Neuronal stem cell (in vitro differentiated cells): ENCODE measurements around the gene EPB41L5.
"Not testable (repeated sequence)": the region's sequence is repeated elsewhere in the genome, so short reads cannot be mapped to it uniquely, and the experiment has no call there.

Source experiments
- DNase-seq: peaks from one replicate; pipeline ENCODE4 v3.0.0-alpha.2; 2013; ENCODE audit warnings: low spot score
- H2AFZ ChIP-seq: one replicate; pipeline ENCODE4 v1.6.1; 2013; ENCODE audit warnings: mild to moderate bottlenecking, low read length, inconsistent platforms
- H2AK5ac ChIP-seq: 2 replicates; pipeline ENCODE4 v1.6.1; 2013; ENCODE audit warnings: low read depth, mild to moderate bottlenecking, inconsistent platforms, low read length, moderate library complexity, mixed read lengths
- H2BK120ac ChIP-seq: 2 replicates; pipeline ENCODE4 v1.6.1; 2013; ENCODE audit warnings: low read depth, mild to moderate bottlenecking, inconsistent platforms, low read length, moderate library complexity, mixed read lengths
- H2BK12ac ChIP-seq: one replicate; pipeline ENCODE4 v1.6.1; 2013; ENCODE audit warnings: low read length, inconsistent platforms
- H2BK15ac ChIP-seq: 2 replicates; pipeline ENCODE4 v1.6.1; 2013; ENCODE audit warnings: mild to moderate bottlenecking, low read length, inconsistent platforms, mixed read lengths
- H2BK5ac ChIP-seq: one replicate; pipeline ENCODE4 v1.6.1; 2013; ENCODE audit warnings: inconsistent platforms, mild to moderate bottlenecking, low read length, moderate library complexity
- H3K14ac ChIP-seq: one replicate; pipeline ENCODE4 v1.6.1; 2013; ENCODE audit warnings: low read length, inconsistent platforms
- H3K18ac ChIP-seq: 2 replicates; pipeline ENCODE4 v1.6.1; 2013; ENCODE audit warnings: low read length, inconsistent platforms
- H3K23ac ChIP-seq: 2 replicates; pipeline ENCODE4 v1.6.1; 2013; ENCODE audit warnings: low read depth, mild to moderate bottlenecking, mixed read lengths, low read length, inconsistent platforms; ENCODE audit not compliant: poor library complexity
- H3K27ac ChIP-seq: replicated peaks from 3 replicates; pipeline ENCODE4 v1.5.1; 2013; ENCODE audit warnings: low read length, inconsistent platforms
- H3K27me3 ChIP-seq, 3 experiments: 2 replicates each; pipeline ENCODE4 v1.6.1; 2013; ENCODE audit warnings: low read length in 3 of 3, mild to moderate bottlenecking in 2 of 3, inconsistent platforms in 1 of 3, low read depth in 1 of 3, mixed read lengths in 1 of 3, moderate library complexity in 1 of 3; ENCODE audit not compliant: control insufficient read depth in 3 of 3, insufficient read depth in 3 of 3
- H3K36me3 ChIP-seq, 2 donors: replicated peaks in 1 of 2; 2 replicates each; pipeline ENCODE4 v1.6.1; 2013; ENCODE audit warnings: low read length in 2 of 2; ENCODE audit not compliant: control insufficient read depth in 2 of 2, insufficient read depth in 2 of 2
- H3K4ac ChIP-seq: 2 replicates; pipeline ENCODE4 v1.6.1; 2013; ENCODE audit warnings: inconsistent platforms, mild to moderate bottlenecking, low read length, moderate library complexity
- H3K4me1 ChIP-seq, 2 donors: 1 replicate in 1 of 2; 2 replicates in 1 of 2; pipeline ENCODE4 v1.6.1; 2013; ENCODE audit warnings: low read length in 2 of 2, low read depth in 1 of 2; ENCODE audit not compliant: control insufficient read depth in 2 of 2, insufficient read depth in 1 of 2
- H3K4me2 ChIP-seq: one replicate; pipeline ENCODE4 v1.6.1; 2013; ENCODE audit warnings: mild to moderate bottlenecking, low read length, inconsistent platforms; ENCODE audit not compliant: insufficient read depth, poor library complexity, severe bottlenecking
- H3K4me3 ChIP-seq, 2 donors: 2 replicates each; pipeline ENCODE4 v1.5.1; 2013; ENCODE audit warnings: low read length in 2 of 2, mild to moderate bottlenecking in 2 of 2, inconsistent platforms in 1 of 2, moderate library complexity in 1 of 2
- H3K79me1 ChIP-seq: one replicate; pipeline ENCODE4 v1.6.1; 2013; ENCODE audit warnings: low read depth, mild to moderate bottlenecking, inconsistent platforms, low read length, moderate library complexity
- H3K9ac ChIP-seq: one replicate; pipeline ENCODE4 v1.6.1; 2013; ENCODE audit warnings: mild to moderate bottlenecking, low read depth, low read length, inconsistent platforms; ENCODE audit not compliant: poor library complexity
- H3K9me3 ChIP-seq, 2 donors: replicated peaks in 1 of 2; 2 replicates each; pipeline versions ENCODE3 to v1.6.1; 2013; ENCODE audit warnings: low read length in 2 of 2, mild to moderate bottlenecking in 2 of 2, inconsistent platforms in 1 of 2, low read depth in 1 of 2, mixed read lengths in 1 of 2, moderate library complexity in 1 of 2; ENCODE audit not compliant: control insufficient read depth in 2 of 2, insufficient read depth in 1 of 2
- H4K8ac ChIP-seq: one replicate; pipeline ENCODE4 v1.6.1; 2013; ENCODE audit warnings: low read depth, mild to moderate bottlenecking, inconsistent platforms, low read length, moderate library complexity
- H4K91ac ChIP-seq: one replicate; pipeline ENCODE4 v1.6.1; 2013; ENCODE audit warnings: low read length, low read depth, mild to moderate bottlenecking, inconsistent platforms; ENCODE audit not compliant: poor library complexity
- WGBS, 2 donors: extraction: QIAGEN DNeasy Blood & Tissue Kit; methylation state at CpG; one replicate each; pipeline ENCODE4 v1.1.7; 2013; ENCODE audit warnings: missing lambda C conversion rate in 2 of 2, mixed read lengths in 1 of 2; ENCODE audit not compliant: insufficient read length in 2 of 2, insufficient replicate concordance in 1 of 2; ENCODE audit errors: extremely low coverage in 2 of 2; 5-methylcytosine and 5-hydroxymethylcytosine counted together

The EPB41L5 gene

GRCh38 chr2:120133572-120134244, 120.8 kb downstream of the EPB41L5 start:
- Histone ChIP-seq H3K23ac (no peak overlapping the region), H2BK120ac (no peak overlapping the region), H3K4me2 (no peak overlapping the region), H3K27ac (no peak overlapping the region), H2BK5ac (no peak overlapping the region), H2AK5ac (no peak overlapping the region), H3K14ac (no peak overlapping the region), H3K36me3 (peaks cover 19 to 55% of the 10 kb centered on the region in 2 donors), H4K91ac (no peak overlapping the region), H2BK15ac (no peak overlapping the region), H3K9me3 (peaks cover 14 to 26% of the 10 kb centered on the region in 2 donors), H3K4ac (no peak overlapping the region), H3K4me3 (no peak overlapping the region), H4K8ac (no peak overlapping the region), H3K27me3 (no peaks in the 10 kb centered on the region), H3K4me1 (no peaks in the 10 kb centered on the region), H3K79me1 (no peaks in the 10 kb centered on the region), H2BK12ac (no peak overlapping the region), H3K9ac (no peak overlapping the region), H2AFZ (no peak overlapping the region), H3K18ac (no peak overlapping the region)
- no peak for DNase-seq
- no CpG with 5 or more reads among the region's 2 CpGs for WGBS, 2 donors

GRCh38 chr2:120134263-120134662, 121.4 kb downstream of the EPB41L5 start:
- WGBS, 2 donors, result no CpG with 5 or more reads among the region's 4 CpGs
- H4K8ac ChIP-seq, result no peak overlapping the region
- no peak overlapping the region for H3K27ac ChIP-seq
- H2BK12ac ChIP-seq, result no peak overlapping the region
- H3K9me3 ChIP-seq, result peaks cover 14 to 26% of the 10 kb centered on the region in 2 donors
- H2AK5ac ChIP-seq, result no peak overlapping the region
- no peak overlapping the region for H2AFZ ChIP-seq
- no peak overlapping the region for H4K91ac ChIP-seq
- H2BK15ac ChIP-seq, result no peak overlapping the region
- no peaks in the 10 kb centered on the region for H3K4me1 ChIP-seq
- H2BK120ac ChIP-seq, result no peak overlapping the region
- H3K14ac ChIP-seq, result no peak overlapping the region
- DNase-seq, result no peak
- H3K4me2 ChIP-seq, result no peak overlapping the region
- H2BK5ac ChIP-seq, result no peak overlapping the region
- no peaks in the 10 kb centered on the region for H3K27me3 ChIP-seq
- H3K18ac ChIP-seq, result no peak overlapping the region
- no peaks in the 10 kb centered on the region for H3K79me1 ChIP-seq
- H3K36me3 ChIP-seq, result peaks cover 16 to 52% of the 10 kb centered on the region in 2 donors
- no peak overlapping the region for H3K4me3 ChIP-seq
- H3K9ac ChIP-seq, result no peak overlapping the region
- H3K4ac ChIP-seq, result no peak overlapping the region
- H3K23ac ChIP-seq, result no peak overlapping the region

- H3K4ac ChIP-seq, H3K79me1 ChIP-seq, H3K18ac ChIP-seq, H2BK5ac ChIP-seq, H4K91ac ChIP-seq, H2BK15ac ChIP-seq, H2AK5ac ChIP-seq, H3K9ac ChIP-seq, H3K4me1 ChIP-seq, H4K8ac ChIP-seq, H3K4me2 ChIP-seq, H3K23ac ChIP-seq, DNase-seq, H2BK12ac ChIP-seq, H2AFZ ChIP-seq, H3K4me3 ChIP-seq, H3K27ac ChIP-seq, H3K14ac ChIP-seq, H3K27me3 ChIP-seq, H2BK120ac ChIP-seq: not testable (repeated sequence)
- no CpG with 5 or more reads among the region's 2 CpGs for WGBS, 2 donors
- peaks cover 14 to 26% of the 10 kb centered on the region in 2 donors for H3K9me3 ChIP-seq
- H3K36me3 ChIP-seq, result peaks cover 16 to 52% of the 10 kb centered on the region in 2 donors
Observed at GRCh38 chr2:120135013-120135412, 122.1 kb downstream of the EPB41L5 start.

GRCh38 chr2:120140866-120141265, 128.0 kb downstream of the EPB41L5 start:
- Histone ChIP-seq H3K4me2 (no peak overlapping the region), H3K36me3 (peaks cover 0 to 8% of the 10 kb centered on the region in 2 donors), H3K18ac (no peak overlapping the region), H3K23ac (no peak overlapping the region), H2BK5ac (no peak overlapping the region), H3K4me1 (no peaks in the 10 kb centered on the region), H2AK5ac (no peak overlapping the region), H2BK120ac (no peak overlapping the region), H3K9me3 (peaks cover 1 to 3% of the 10 kb centered on the region in 2 donors), H2AFZ (no peak overlapping the region), H3K14ac (no peak overlapping the region), H3K27ac (no peak overlapping the region), H2BK15ac (no peak overlapping the region), H3K4ac (no peak overlapping the region), H2BK12ac (no peak overlapping the region), H3K9ac (no peak overlapping the region), H3K27me3 (no peaks in the 10 kb centered on the region), H4K91ac (no peak overlapping the region), H4K8ac (no peak overlapping the region), H3K4me3 (no peak overlapping the region), H3K79me1 (no peaks in the 10 kb centered on the region)
- no CpG with 5 or more reads among the region's 4 CpGs for WGBS, 2 donors
- no peak for DNase-seq
